GM19351 (cell line): ENCODE data around the gene CD52.
"Not testable (repeated sequence)": the region's sequence is repeated elsewhere in the genome, so short reads cannot be mapped to it uniquely, and the experiment has no call there.

ENCODE experiments used
- ATAC-seq: cut with Tn5 transposase; IDR thresholded peaks from one replicate; pipeline ENCODE4 v1.9.1; 2021; ENCODE audit warnings: mild to moderate bottlenecking, moderate library complexity; ENCODE audit not compliant: unreplicated experiment

Gene CD52

GRCh38 chr1:26327956-26328362 is 10.2 kb downstream of the CD52 start:
- ATAC-seq, result no peak

GRCh38 chr1:26328597-26328996 is 10.8 kb downstream of the CD52 start:
- no peak for ATAC-seq

- not testable (repeated sequence) for ATAC-seq
Observed at GRCh38 chr1:26329380-26329779, 11.6 kb downstream of the CD52 start.

GRCh38 chr1:26330276-26330675 is 12.5 kb downstream of the CD52 start:
- no peak for ATAC-seq

- ATAC-seq, result not testable (repeated sequence)
Observed at GRCh38 chr1:26333312-26333711, 15.6 kb downstream of the CD52 start.

- ATAC-seq, result peak; percentile 7
Observed at GRCh38 chr1:26335774-26336476, 18.2 kb downstream of the CD52 start.

- ATAC-seq, result peak; percentile 66
Observed at GRCh38 chr1:26336477-26337205, 18.9 kb downstream of the CD52 start.

- ATAC-seq, result no peak
Observed at GRCh38 chr1:26337206-26337535, 19.4 kb downstream of the CD52 start.

- ATAC-seq, result no peak
Observed at GRCh38 chr1:26337625-26338024, 19.9 kb downstream of the CD52 start.

GRCh38 chr1:26338670-26339069 is 20.9 kb downstream of the CD52 start:
- ATAC-seq, result no peak

GRCh38 chr1:26340047-26340481 is 22.3 kb downstream of the CD52 start:
- no peak for ATAC-seq

- no peak for ATAC-seq
Observed at GRCh38 chr1:26344147-26344920, 26.6 kb downstream of the CD52 start.

GRCh38 chr1:26345718-26346117 is 28.0 kb downstream of the CD52 start:
- ATAC-seq, result no peak

GRCh38 chr1:26346274-26347033 is 28.7 kb downstream of the CD52 start:
- ATAC-seq, result no peak

- no peak for ATAC-seq
Observed at GRCh38 chr1:26349188-26349876, 31.6 kb downstream of the CD52 start.

GRCh38 chr1:26349877-26350244 is 32.1 kb downstream of the CD52 start:
- ATAC-seq, result no peak

- ATAC-seq, result no peak
Observed at GRCh38 chr1:26350343-26350700, 32.6 kb downstream of the CD52 start.

GRCh38 chr1:26350701-26351589 is 33.2 kb downstream of the CD52 start:
- no peak for ATAC-seq

- ATAC-seq, result no peak
Observed at GRCh38 chr1:26351590-26352337, 34.0 kb downstream of the CD52 start.
